HepG2 (cell line): ENCODE results near the gene PLXNB2. TPM values are rescaled to one million over a fixed set of nuclear protein-coding genes. Genes with fewer than 3 reads are reported as not detected.

ENCODE experiments used
- BCLAF1 ChIP-seq: fragments of 450-650 bp; IDR thresholded peaks from 2 replicates; pipeline ENCODE4 v1.6.1; 2017; ENCODE audit warnings: mild to moderate bottlenecking
- CEBPZ ChIP-seq: IDR thresholded peaks from 2 replicates; pipeline ENCODE4 v1.6.1; 2012; ENCODE audit warnings: low read length, improper control_type of control experiment
- CHCHD3 ChIP-seq: sonication (generic); formaldehyde crosslinking; IDR thresholded peaks from 2 replicates; pipeline ENCODE4 v1.8.0; 2022; ENCODE audit warnings: mild to moderate bottlenecking, missing genetic modification reagents, moderate library complexity
- FLYWCH1 ChIP-seq: sonication (generic); formaldehyde crosslinking; IDR thresholded peaks from 2 replicates; pipeline ENCODE4 v1.8.1; 2023; ENCODE audit warnings: mild to moderate bottlenecking, missing genetic modification reagents
- GATAD1 ChIP-seq: IDR thresholded peaks from 2 replicates; pipeline ENCODE4 v1.6.1; 2016; ENCODE audit warnings: missing genetic modification reagents, missing compliant biosample characterization
- HDAC1 ChIP-seq: sonication (generic); formaldehyde crosslinking; IDR thresholded peaks from 2 replicates; pipeline ENCODE4 v1.5.1; 2020; ENCODE audit warnings: mild to moderate bottlenecking, missing genetic modification reagents
- KDM5B ChIP-seq: sonication (generic); formaldehyde crosslinking; IDR thresholded peaks from 2 replicates; pipeline ENCODE4 v1.4.0; 2020; ENCODE audit warnings: missing genetic modification reagents, mild to moderate bottlenecking, borderline replicate concordance
- MLLT10 ChIP-seq: sonication (generic); formaldehyde crosslinking; IDR thresholded peaks from 2 replicates; pipeline ENCODE4 v1.4.0; 2020; ENCODE audit warnings: missing genetic modification reagents
- NCOR1 ChIP-seq: fragments of 200-600 bp; sonication (generic); IDR thresholded peaks from 2 replicates; pipeline ENCODE4 v1.7.0; 2017; ENCODE audit warnings: antibody characterized with exemption, low read length, borderline replicate concordance
- NR2F1 ChIP-seq, 2 experiments: fragments of 450-650 bp in 1 of 2; formaldehyde crosslinking in 1 of 2; IDR thresholded peaks; 2 replicates each; pipeline versions ENCODE4 v1.5.0 to v1.6.1; 2016 to 2020; ENCODE audit warnings: mild to moderate bottlenecking in 1 of 2, missing compliant biosample characterization in 1 of 2, missing genetic modification reagents in 1 of 2, moderate library complexity in 1 of 2
- SIX4 ChIP-seq: sonication (generic); formaldehyde crosslinking; IDR thresholded peaks from 2 replicates; pipeline ENCODE4 v1.4.0; 2020; ENCODE audit warnings: missing genetic modification reagents
- SRSF4 ChIP-seq: fragments of 200-400 bp; formaldehyde crosslinking; IDR thresholded peaks from one replicate; pipeline ENCODE4 v1.6.1; 2018; ENCODE audit warnings: mild to moderate bottlenecking, low read depth, low read length, moderate library complexity; ENCODE audit not compliant: poor library complexity, severe bottlenecking
- SYNCRIP ChIP-seq: fragments of 200-400 bp; formaldehyde crosslinking; IDR thresholded peaks from 2 replicates; pipeline ENCODE4 v1.6.1; 2018; ENCODE audit warnings: mild to moderate bottlenecking, low read depth, low read length; ENCODE audit not compliant: insufficient read depth
- TCF12 ChIP-seq, 2 experiments: fragments of 450-650 bp in 1 of 2; sonication (generic) in 1 of 2; formaldehyde crosslinking in 1 of 2; IDR thresholded peaks; 2 replicates each; pipeline versions ENCODE4 v1.6.1 to v1.8.0; 2017 to 2022; ENCODE audit warnings: antibody characterized with exemption in 1 of 2, mild to moderate bottlenecking in 1 of 2, missing genetic modification reagents in 1 of 2, moderate library complexity in 1 of 2
- ZFP36L2 ChIP-seq: sonication (generic); formaldehyde crosslinking; IDR thresholded peaks from 2 replicates; pipeline ENCODE4 v1.4.0; 2020; ENCODE audit warnings: missing genetic modification reagents
- ZNF138 ChIP-seq: sonication (generic); formaldehyde crosslinking; IDR thresholded peaks from 2 replicates; pipeline ENCODE4 v1.5.0; 2020; ENCODE audit warnings: mild to moderate bottlenecking, low read depth, missing genetic modification reagents
- ZNF839 ChIP-seq: sonication (generic); formaldehyde crosslinking; IDR thresholded peaks from 2 replicates; pipeline ENCODE4 v1.4.0; 2020; ENCODE audit warnings: missing genetic modification reagents, mild to moderate bottlenecking, borderline replicate concordance
- ZXDC ChIP-seq: sonication (generic); formaldehyde crosslinking; IDR thresholded peaks from 2 replicates; pipeline ENCODE4 v1.5.0; 2020; ENCODE audit warnings: mild to moderate bottlenecking, missing genetic modification reagents
- polyA plus RNA-seq, 8 experiments: library from polyadenylated mRNA; depleted of rRNA in 3 of 8; stranded (reverse) in 7 of 8; unstranded in 1 of 8; fragments of >200 nt; fragmentation: Illumina TruSeq in 4 of 8; extraction: Trizol in 4 of 8; gene quantifications; 2 replicates each; pipeline versions ENCODE4 v1.2.1 to v1.2.3, GENCODE V29; 2011 to 2016; ENCODE audit warnings: low read depth in 4 of 8, missing spikeins in 1 of 8, mixed read lengths in 1 of 8; ENCODE audit not compliant: insufficient read depth in 1 of 8
- total RNA-seq, 5 experiments: library from RNA; depleted of rRNA; stranded (reverse); fragments of >200 nt; fragmentation: Illumina TruSeq; extraction: Trizol; gene quantifications; 2 replicates each; pipeline ENCODE4 v1.2.3, GENCODE V29; 2016; ENCODE audit warnings: low read depth in 1 of 5

PLXNB2 gene
- total and polyA plus RNA-seq, 2 of the 13 experiments (the other 11 are each of a cell fraction or from before 2014, with no cell fraction given) = 32.6 to 68.9 TPM

- TF ChIP-seq ZXDC (peak; percentile 62; the same call in 1 of the 2 replicates), FLYWCH1 (CRISPR knock-in tag) (peak; percentile 69; the same call in 1 of the 2 replicates), ZNF839 (no peak), SRSF4 (no peak), HDAC1 (CRISPR knock-in tag) (peak; percentile 99), MLLT10 (CRISPR knock-in tag) (0 out of 2 replicates have a peak, but pooled peaks have one; percentile 12), NCOR1 (no peak; the same call in 1 of the 2 replicates), SIX4 (0 out of 2 replicates have a peak, but pooled peaks have one; percentile 53), GATAD1 (CRISPR knock-in tag) (peak; percentile 73), KDM5B (CRISPR knock-in tag) (peak; percentile 67; the same call in 1 of the 2 replicates), CHCHD3 (0 out of 2 replicates have a peak, but pooled peaks have one; percentile 61), BCLAF1 (no peak), ZFP36L2 (CRISPR knock-in tag) (no peak), CEBPZ (no peak), SYNCRIP (no peak), NR2F1 (CRISPR knock-in tag; IDR thresholded peaks at IDR 0.05) (peak; percentile 71 to 79), ZNF138 (CRISPR knock-in tag) (no peak), TCF12 (IDR thresholded peaks at IDR 0.05) (no peak), TCF12 (CRISPR knock-in tag; IDR thresholded peaks at IDR 0.05) (no peak)
Observed at GRCh38 chr22:50293441-50294318, 13.8 kb downstream of the PLXNB2 start (continued).
